HG03095 (cell line): Measurements from ENCODE around the gene UIMC1.

Source experiments
- ATAC-seq: cut with Tn5 transposase; IDR thresholded peaks from one replicate; pipeline ENCODE4 v1.9.1; 2021; ENCODE audit warnings: moderate library complexity; ENCODE audit not compliant: unreplicated experiment

The UIMC1 gene

GRCh38 chr5:176887252-176887849 is 119.2 kb downstream of the UIMC1 start:
- no peak for ATAC-seq

GRCh38 chr5:176886336-176887251 is 120.0 kb downstream of the UIMC1 start:
- ATAC-seq = no peak

GRCh38 chr5:176884571-176884890 is 122.0 kb downstream of the UIMC1 start:
- ATAC-seq = no peak

GRCh38 chr5:176883700-176884570 is 122.6 kb downstream of the UIMC1 start:
- ATAC-seq = no peak

GRCh38 chr5:176882567-176882903 is 124.0 kb downstream of the UIMC1 start:
- no peak for ATAC-seq

- no peak for ATAC-seq
These were observed 124.6 kb downstream of the UIMC1 start for GRCh38 chr5:176881816-176882566.

- ATAC-seq = no peak
These were observed 125.4 kb downstream of the UIMC1 start for GRCh38 chr5:176881021-176881749.

- no peak for ATAC-seq
These were observed 126.1 kb downstream of the UIMC1 start for GRCh38 chr5:176880366-176881020.

GRCh38 chr5:176879663-176880361 is 126.8 kb downstream of the UIMC1 start:
- no peak for ATAC-seq

- ATAC-seq = no peak
These were observed 127.5 kb downstream of the UIMC1 start for GRCh38 chr5:176878906-176879662.

GRCh38 chr5:176878463-176878862 is 128.1 kb downstream of the UIMC1 start:
- ATAC-seq = no peak

- ATAC-seq = no peak
These were observed 128.7 kb downstream of the UIMC1 start for GRCh38 chr5:176877793-176878331.

- ATAC-seq = no peak
These were observed 129.8 kb downstream of the UIMC1 start for GRCh38 chr5:176876506-176877431.

GRCh38 chr5:176875783-176876505 is 130.6 kb downstream of the UIMC1 start:
- no peak for ATAC-seq

- no peak for ATAC-seq
These were observed 131.5 kb downstream of the UIMC1 start for GRCh38 chr5:176875014-176875550.

GRCh38 chr5:176874198-176874780 is 132.3 kb downstream of the UIMC1 start:
- ATAC-seq = no peak
